Measurements from ENCODE around the gene KCTD8. TPM values are rescaled to one million over a fixed set of nuclear protein-coding genes. Genes with fewer than 3 reads are reported as not detected.
"Not testable (repeated sequence)": the region's sequence is repeated elsewhere in the genome, so short reads cannot be mapped to it uniquely, and the experiment has no call there.

Gene KCTD8
- total RNA-seq, 1 donor from 2014 or later, result 7.1 TPM

GRCh38 chr4:44186096-44186849 lies 262.3 kb downstream of the KCTD8 start:
- Mint-ChIP-seq H3K4me1 (peaks cover 9% of the 10 kb centered on the region), H3K4me3 (no peak overlapping the region), H3K36me3 (no peaks in the 10 kb centered on the region), H3K27me3 (ENCODE audit: low read depth) (no peaks in the 10 kb centered on the region), H3K9me3 (peaks cover 10% of the 10 kb centered on the region), H3K27ac (no peak overlapping the region)
- DNase-seq (ENCODE audit: low spot score in 2 of 2, unreplicated experiment in 2 of 2), result no peak
- TF ChIP-seq CTCF (IDR thresholded peaks at IDR 0.05; ENCODE audit: unreplicated experiment), result no peak

DNA sequence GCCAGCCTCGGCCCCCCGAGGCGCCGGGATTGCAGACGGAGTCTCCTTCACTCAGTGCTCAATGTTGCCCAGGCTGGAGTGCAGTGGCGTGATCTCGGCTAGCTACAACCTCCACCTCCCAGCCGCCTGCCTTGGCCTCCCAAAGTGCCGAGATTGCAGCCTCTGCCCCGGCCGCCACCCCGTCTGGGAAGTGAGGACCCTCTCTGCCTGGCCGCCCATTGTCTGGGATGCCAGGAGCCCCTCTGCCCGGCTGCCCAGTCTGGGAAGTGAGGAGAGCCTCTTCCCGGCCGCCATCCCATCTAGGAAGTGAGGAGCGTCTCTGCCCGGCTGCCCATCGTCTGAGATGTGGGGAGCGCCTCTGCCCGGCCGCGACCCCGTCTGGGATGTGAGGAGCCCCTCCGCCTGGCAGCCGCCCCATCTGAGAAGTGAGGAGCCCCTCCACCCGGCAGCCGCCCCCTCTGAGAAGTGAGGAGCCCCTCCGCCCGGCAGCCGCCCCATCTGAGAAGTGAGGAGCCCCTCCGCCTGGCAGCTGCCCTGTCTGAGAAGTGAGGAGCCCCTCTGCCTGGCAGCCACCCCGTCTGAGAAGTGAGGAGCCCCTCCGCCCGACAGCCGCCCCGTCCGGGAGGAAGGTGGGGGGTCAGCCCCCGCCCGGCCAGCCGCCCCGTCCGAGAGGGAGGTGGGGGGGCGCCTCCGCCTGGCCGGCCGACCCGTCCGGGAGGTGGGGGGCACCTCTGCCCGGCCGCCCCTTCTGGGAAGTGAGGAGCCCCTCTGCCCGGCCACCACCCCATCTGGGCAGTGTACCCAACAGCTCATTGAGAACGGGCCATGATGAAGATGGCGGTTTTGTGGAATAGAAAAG lies 266.9 kb downstream of the KCTD8 start:
- peaks cover 17% of the 10 kb centered on the region for H3K9me3 Mint-ChIP-seq
- DNase-seq (ENCODE audit: low spot score in 2 of 2, unreplicated experiment in 2 of 2); H3K4me3 Mint-ChIP-seq; H3K27ac Mint-ChIP-seq; H3K27me3 Mint-ChIP-seq (ENCODE audit: low read depth); H3K4me1 Mint-ChIP-seq; H3K36me3 Mint-ChIP-seq: not testable (repeated sequence)

DNA sequence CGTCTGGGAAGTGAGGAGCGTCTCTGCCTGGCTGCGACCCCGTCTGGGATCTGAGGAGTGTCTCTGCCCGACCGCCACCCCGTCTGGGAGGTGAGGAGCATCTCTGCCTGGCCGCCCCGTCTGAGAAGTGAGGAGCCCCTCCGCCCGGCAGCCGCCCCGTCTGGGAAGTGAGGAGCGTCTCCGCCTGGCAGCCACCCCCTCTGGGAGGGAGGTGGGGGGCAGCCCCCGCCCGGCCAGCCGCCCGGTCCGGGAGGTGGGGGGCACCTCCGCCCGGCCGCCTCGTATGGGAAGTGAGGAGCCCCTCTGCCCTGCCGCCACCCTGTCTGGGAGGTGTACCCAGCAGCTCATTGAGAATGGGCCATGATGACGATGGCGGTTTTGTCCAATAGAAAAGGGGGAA lies 280.8 kb downstream of the KCTD8 start:
- H3K27me3 Mint-ChIP-seq (ENCODE audit: low read depth); H3K4me3 Mint-ChIP-seq; H3K36me3 Mint-ChIP-seq; H3K9me3 Mint-ChIP-seq; DNase-seq (ENCODE audit: low spot score in 2 of 2, unreplicated experiment in 2 of 2); H3K27ac Mint-ChIP-seq: not testable (repeated sequence)
- H3K4me1 Mint-ChIP-seq, result peaks cover 22% of the 10 kb centered on the region

DNA sequence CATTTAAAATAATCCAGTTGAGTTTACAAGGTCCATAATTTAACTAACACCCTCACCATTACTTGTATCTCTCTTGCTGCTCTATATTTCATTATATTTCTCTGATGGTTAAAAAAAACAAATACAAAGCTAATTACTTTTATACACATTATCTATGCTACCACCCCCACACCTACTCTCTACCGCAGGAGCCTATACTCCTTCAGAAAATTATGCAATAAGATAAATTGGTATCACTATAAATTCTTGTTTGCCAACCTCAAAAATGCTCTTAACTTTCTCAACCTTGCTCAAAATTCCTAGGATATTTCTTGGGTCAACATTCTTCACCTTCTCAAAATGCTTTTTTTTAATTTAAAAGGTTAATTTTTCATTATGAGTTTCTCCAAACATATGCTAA lies 282.7 kb downstream of the KCTD8 start:
- no peak overlapping the region for H3K4me3 Mint-ChIP-seq
- H3K4me1 Mint-ChIP-seq, result peaks cover 40% of the 10 kb centered on the region
- H3K36me3 Mint-ChIP-seq, result peaks cover 5% of the 10 kb centered on the region
- no peak for TF ChIP-seq CTCF (IDR thresholded peaks at IDR 0.05; ENCODE audit: unreplicated experiment)
- H3K9me3 Mint-ChIP-seq, result peaks cover 5% of the 10 kb centered on the region
- peak overlapping the region; percentile 85 for H3K27ac Mint-ChIP-seq
- H3K27me3 Mint-ChIP-seq (ENCODE audit: low read depth), result no peaks in the 10 kb centered on the region
- no peak for DNase-seq (ENCODE audit: low spot score in 2 of 2, unreplicated experiment in 2 of 2)

- Mint-ChIP-seq H3K4me1 (peaks cover 58% of the 10 kb centered on the region), H3K36me3 (peaks cover 5% of the 10 kb centered on the region), H3K27me3 (ENCODE audit: low read depth) (no peaks in the 10 kb centered on the region), H3K4me3 (no peak overlapping the region), H3K27ac (peak overlapping the region; percentile 89), H3K9me3 (no peaks in the 10 kb centered on the region)
- TF ChIP-seq CTCF (IDR thresholded peaks at IDR 0.05; ENCODE audit: unreplicated experiment), result no peak
- DNase-seq (ENCODE audit: low spot score in 2 of 2, unreplicated experiment in 2 of 2), result no peak
Measured at GRCh38 chr4:44162538-44163270, 285.9 kb downstream of the KCTD8 start.

DNA sequence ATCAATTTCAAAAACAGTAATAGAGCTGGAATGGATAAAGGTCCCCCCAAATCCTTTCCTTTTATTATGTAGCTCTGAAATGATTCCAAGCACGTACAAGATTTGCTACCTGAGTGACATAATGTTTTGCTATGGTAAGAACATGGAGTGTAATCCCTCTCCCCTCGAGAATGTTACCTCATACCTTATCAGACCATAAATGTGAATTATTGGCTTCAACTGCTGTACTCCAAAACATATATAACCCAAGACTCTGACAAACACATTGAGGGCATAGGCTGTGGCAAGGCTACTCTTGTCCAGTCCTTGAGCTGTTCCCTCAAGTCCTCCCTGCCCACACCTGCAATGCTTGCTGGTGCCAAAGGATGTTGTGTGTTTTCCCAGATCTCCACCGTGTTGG lies 286.9 kb downstream of the KCTD8 start:
- peaks cover 66% of the 10 kb centered on the region for H3K4me1 Mint-ChIP-seq
- H3K27me3 Mint-ChIP-seq (ENCODE audit: low read depth), result no peaks in the 10 kb centered on the region
- TF ChIP-seq CTCF (IDR thresholded peaks at IDR 0.05; ENCODE audit: unreplicated experiment), result no peak

More for the DNA sequence above, 286.9 kb downstream of the KCTD8 start:
- Mint-ChIP-seq H3K36me3 (peaks cover 3% of the 10 kb centered on the region), H3K9me3 (no peaks in the 10 kb centered on the region), H3K27ac (peak overlapping the region; percentile 89), H3K4me3 (no peak overlapping the region)
- no peak for DNase-seq (ENCODE audit: low spot score in 2 of 2, unreplicated experiment in 2 of 2)

Data from mesothelial cell of epicardium (in vitro differentiated cells).